SK-N-MC (cell line): ENCODE data around the gene FCHSD2.

Source experiments
- EZH2 ChIP-seq: fragments of 200-600 bp; sonication (generic); IDR thresholded peaks from one replicate; pipeline ENCODE4 v1.6.1; 2017; ENCODE audit warnings: antibody characterized with exemption
- POLR2AphosphoS5 ChIP-seq: IDR thresholded peaks from 2 replicates; pipeline ENCODE4 v1.6.1; 2012; ENCODE audit warnings: mild to moderate bottlenecking, low read depth, low read length, borderline replicate concordance

- TF ChIP-seq EZH2: no peak
- TF ChIP-seq POLR2AphosphoS5: peak; percentile 93
These were observed 320.0 kb downstream of the FCHSD2 start for GRCh38 chr11:72821920-72822799.
